ENCODE data around the gene SYDE1.
A peak's percentile ranks its signal among the peaks of the same experiment; 100 is the strongest.

The SYDE1 gene

DNA sequence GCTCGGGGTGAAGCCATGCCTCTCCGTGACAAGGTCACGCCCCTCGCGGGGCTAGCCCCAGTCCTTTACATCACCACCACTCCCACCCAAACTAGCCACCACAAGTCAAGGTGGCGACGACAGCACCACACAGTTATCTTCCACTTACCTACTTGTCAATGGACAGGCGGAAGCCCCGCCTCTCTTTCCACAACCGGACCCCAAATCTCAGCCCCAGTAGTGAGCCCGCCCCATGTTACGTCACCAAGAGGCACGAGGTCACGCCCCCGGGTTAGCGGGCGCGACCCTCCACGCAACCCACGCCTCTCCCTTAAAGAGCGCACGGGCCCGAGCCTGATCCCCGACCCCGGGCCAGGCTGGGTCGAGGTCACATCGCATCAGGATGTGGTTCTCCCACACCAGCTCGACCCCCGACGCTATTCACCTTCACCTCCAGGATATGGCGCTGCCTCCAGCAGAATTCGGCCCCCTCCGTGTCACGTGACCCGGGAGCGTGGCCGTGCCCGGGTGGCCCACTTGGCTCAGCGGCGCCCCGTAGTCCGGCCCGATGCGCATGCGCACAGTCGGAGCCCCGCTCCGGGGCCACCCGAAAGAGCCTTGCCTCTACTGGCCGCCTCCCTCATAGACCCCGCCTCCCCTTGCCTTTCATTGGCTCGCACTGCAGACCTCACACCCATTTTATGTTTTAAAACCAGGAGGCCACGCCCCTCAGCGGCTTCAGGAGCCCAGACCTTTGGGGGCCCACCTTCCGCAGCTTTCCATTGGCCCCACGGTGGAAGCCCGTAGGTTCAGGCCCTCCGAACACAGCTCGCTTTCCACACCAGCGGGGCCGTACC, 18.2 kb downstream of the SYDE1 start:
- H3K9me3 ChIP-seq (ENCODE audit: severe bottlenecking), result no peaks in the 10 kb centered on the region
- peak overlapping the region; percentile 91 for H3K27ac ChIP-seq
- TF ChIP-seq, protein P1, sequence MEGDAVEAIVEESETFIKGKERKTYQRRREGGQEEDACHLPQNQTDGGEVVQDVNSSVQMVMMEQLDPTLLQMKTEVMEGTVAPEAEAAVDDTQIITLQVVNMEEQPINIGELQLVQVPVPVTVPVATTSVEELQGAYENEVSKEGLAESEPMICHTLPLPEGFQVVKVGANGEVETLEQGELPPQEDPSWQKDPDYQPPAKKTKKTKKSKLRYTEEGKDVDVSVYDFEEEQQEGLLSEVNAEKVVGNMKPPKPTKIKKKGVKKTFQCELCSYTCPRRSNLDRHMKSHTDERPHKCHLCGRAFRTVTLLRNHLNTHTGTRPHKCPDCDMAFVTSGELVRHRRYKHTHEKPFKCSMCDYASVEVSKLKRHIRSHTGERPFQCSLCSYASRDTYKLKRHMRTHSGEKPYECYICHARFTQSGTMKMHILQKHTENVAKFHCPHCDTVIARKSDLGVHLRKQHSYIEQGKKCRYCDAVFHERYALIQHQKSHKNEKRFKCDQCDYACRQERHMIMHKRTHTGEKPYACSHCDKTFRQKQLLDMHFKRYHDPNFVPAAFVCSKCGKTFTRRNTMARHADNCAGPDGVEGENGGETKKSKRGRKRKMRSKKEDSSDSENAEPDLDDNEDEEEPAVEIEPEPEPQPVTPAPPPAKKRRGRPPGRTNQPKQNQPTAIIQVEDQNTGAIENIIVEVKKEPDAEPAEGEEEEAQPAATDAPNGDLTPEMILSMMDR (IDR thresholded peaks at IDR 0.05; ENCODE audit: low read depth, low read length), result no peak
- peak overlapping the region; percentile 66 for H3K4me3 ChIP-seq (ENCODE audit: low read depth, low read length)
- peaks cover 24% of the 10 kb centered on the region for H3K36me3 ChIP-seq
- H3K27me3 ChIP-seq (ENCODE audit: insufficient read depth, low read depth, severe bottlenecking), result no peaks in the 10 kb centered on the region
- peak; percentile 99 for DNase-seq

DNA sequence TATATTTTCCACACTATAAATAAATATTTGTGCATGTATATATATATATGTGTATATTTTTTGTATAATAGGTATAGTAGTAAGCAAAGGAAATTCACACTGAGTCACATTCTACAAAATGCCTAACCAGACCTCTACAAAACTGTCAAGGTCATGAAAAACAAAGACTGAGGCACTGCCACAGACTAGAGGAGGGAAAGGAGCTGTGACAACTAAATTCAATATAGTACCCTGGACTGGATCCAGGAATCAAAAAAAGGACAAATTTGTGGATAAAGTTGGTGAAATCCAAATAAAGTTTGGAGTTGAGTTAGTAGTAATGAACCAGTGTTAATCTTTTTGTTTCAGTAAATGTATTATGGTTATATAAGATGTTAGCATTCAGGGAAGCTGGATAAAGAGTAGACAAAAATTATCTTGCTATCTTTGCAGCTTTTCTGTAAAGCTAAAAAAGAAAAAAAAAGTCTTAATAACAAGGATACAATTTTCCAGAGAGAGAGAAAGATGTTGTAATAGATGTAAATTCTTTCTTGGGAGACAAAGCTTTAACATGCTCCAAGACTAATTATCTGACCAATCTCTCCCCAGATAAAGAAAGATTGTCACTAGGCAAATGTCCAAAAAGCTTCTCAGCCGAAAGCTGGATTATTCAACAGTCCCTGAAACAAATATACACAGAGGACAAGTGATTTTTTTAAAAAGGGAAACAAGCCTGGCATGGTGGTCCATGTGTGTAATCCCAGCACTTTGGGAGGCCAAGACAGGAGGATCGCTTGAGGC, 19.1 kb downstream of the SYDE1 start:
- Histone ChIP-seq H3K27me3 (ENCODE audit: insufficient read depth, low read depth, severe bottlenecking) (no peaks in the 10 kb centered on the region), H3K36me3 (peaks cover 16% of the 10 kb centered on the region), H3K4me3 (ENCODE audit: low read depth, low read length) (peak overlapping the region; percentile 66), H3K27ac (peak overlapping the region; percentile 56), H3K9me3 (ENCODE audit: severe bottlenecking) (peaks cover 9% of the 10 kb centered on the region)
- TF ChIP-seq, protein P1 (IDR thresholded peaks at IDR 0.05; ENCODE audit: low read depth, low read length), result no peak
- DNase-seq, result no peak

DNA sequence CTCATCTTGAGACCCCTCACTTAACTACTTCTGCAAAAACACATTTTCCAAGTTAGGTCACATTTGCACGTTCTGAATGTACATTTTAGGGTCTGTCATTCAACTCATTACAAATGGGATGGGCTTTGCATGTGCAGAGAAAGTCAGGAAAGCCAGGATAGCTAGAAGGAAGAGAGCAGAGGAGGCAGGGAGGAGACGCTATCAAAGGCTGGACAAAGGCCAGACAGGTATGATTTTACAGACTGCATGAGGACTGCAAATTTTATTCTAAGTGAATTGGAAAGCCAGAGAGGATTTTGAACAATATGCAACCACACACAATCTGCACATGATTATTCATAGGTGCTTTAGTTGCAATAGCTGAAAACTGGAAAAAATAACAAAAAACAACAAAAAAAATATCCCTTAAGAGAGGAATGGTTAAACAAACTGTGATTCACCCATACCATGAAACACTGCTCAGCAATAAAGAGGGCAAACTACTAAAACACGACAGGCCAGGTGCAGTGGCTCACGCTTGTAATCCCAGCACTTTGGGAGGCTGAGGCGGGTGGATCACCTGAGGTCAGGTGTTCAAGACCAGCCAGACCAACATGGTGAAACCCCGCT, 21.1 kb downstream of the SYDE1 start:
- H3K9me3 ChIP-seq (ENCODE audit: severe bottlenecking), result peaks cover 10% of the 10 kb centered on the region
- no peak overlapping the region for H3K27ac ChIP-seq
- H3K36me3 ChIP-seq, result peaks cover 3% of the 10 kb centered on the region; the same call in 1 of the 2 replicates
- DNase-seq, result no peak
- TF ChIP-seq, protein P1 (IDR thresholded peaks at IDR 0.05; ENCODE audit: low read depth, low read length), result no peak
- no peak overlapping the region for H3K4me3 ChIP-seq (ENCODE audit: low read depth, low read length)
- peaks cover 8% of the 10 kb centered on the region for H3K27me3 ChIP-seq (ENCODE audit: insufficient read depth, low read depth, severe bottlenecking)

DNA sequence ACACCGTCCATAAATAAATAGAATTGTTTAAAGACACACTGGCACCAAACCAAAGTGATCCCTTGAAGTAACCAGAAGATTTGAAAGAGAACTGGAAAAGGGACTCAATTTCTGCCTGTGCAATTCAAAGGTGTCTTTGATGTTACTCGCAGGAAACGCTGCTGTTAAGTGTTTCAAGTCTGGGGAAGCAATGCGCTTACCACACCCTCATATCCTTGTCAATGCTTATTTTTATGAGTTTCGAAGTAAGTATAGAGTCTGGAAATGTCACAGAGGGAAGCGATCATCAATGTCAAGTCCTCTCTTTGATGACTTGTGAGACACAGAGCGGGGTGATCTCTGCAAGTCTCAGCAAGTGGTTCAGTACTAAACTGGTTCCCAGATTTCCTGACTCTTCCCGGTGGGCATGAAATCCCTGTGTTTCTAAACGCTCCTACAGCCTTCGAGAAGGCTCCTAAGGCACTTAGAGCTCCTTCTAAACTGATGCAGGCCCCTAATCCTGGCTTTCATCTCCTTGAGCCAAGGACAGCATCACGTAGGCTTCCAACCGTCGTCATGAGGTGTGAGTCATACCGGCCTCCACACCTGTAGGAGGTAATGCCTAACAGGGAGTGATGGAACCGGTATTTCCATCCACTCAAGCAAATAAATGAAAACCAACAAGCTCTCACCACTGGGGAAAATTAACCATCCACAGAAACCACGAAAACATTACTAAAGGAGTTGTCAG, 22.8 kb downstream of the SYDE1 start:
- no peaks in the 10 kb centered on the region for H3K36me3 ChIP-seq
- H3K27me3 ChIP-seq (ENCODE audit: insufficient read depth, low read depth, severe bottlenecking), result peaks cover 14% of the 10 kb centered on the region
- peaks cover 10% of the 10 kb centered on the region for H3K9me3 ChIP-seq (ENCODE audit: severe bottlenecking)
- H3K4me3 ChIP-seq (ENCODE audit: low read depth, low read length), result no peak overlapping the region
- no peak for DNase-seq
- TF ChIP-seq, protein P1 (IDR thresholded peaks at IDR 0.05; ENCODE audit: low read depth, low read length), result no peak
- no peak overlapping the region for H3K27ac ChIP-seq

DNA sequence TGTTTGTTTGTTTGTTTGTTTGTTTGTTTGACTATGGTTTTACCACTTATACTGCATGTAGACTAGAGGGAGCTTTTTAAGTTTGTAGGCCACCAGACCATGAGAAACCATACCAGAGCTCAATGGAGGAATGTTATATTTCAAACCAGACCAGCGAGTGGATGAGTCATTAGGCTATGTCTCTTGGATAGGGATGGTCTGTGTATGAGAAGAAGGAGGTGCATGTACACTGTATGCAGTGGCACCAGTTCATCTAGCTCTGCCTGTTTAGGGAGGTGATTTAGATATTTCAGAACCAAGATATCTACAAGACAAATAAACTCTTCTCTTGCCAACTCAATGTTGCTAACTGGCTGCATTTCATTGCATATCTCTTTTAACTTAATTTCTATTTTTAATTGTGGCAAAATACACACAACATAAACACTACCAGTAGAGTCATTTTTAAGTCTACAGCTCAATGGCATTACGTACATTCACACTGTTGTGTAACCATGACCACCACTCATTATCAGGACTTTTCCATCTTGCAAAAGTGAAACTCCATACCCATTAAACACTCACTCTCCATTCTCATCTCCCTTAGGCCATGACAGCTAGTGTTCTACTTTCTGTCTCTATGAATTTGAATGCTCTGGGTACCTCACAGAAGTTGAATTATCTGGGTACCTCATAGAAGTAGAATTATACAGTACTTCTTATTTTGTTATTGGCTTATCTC, 29.2 kb downstream of the SYDE1 start:
- H3K27me3 ChIP-seq (ENCODE audit: insufficient read depth, low read depth, severe bottlenecking), result peaks cover 53% of the 10 kb centered on the region
- no peaks in the 10 kb centered on the region for H3K36me3 ChIP-seq
- no peak for DNase-seq
- no peak overlapping the region for H3K27ac ChIP-seq
- TF ChIP-seq, protein P1 (IDR thresholded peaks at IDR 0.05; ENCODE audit: low read depth, low read length), result no peak
- peaks cover 14% of the 10 kb centered on the region for H3K9me3 ChIP-seq (ENCODE audit: severe bottlenecking)
- H3K4me3 ChIP-seq (ENCODE audit: low read depth, low read length), result no peak overlapping the region

All from WERI-Rb-1 (cell line).